ENCODE measurements around the gene INSYN2A.

INSYN2A gene, protein sequence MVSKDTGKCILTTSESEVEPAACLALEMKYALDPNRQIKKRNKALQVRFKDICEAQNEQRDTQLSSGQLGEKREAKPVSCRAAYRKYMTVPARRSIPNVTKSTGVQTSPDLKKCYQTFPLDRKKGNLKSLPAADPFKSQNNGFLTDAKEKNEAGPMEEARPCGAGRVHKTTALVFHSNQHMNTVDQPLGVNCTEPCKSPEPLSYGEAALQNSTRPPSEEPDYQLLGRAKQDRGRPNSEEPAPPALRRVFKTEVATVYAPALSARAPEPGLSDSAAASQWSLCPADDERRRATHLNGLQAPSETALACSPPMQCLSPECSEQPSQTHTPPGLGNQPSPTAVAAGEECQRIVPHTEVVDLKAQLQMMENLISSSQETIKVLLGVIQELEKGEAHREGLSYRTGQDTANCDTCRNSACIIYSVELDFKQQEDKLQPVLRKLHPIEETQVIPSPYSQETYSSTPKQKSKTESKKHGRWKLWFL

DNA sequence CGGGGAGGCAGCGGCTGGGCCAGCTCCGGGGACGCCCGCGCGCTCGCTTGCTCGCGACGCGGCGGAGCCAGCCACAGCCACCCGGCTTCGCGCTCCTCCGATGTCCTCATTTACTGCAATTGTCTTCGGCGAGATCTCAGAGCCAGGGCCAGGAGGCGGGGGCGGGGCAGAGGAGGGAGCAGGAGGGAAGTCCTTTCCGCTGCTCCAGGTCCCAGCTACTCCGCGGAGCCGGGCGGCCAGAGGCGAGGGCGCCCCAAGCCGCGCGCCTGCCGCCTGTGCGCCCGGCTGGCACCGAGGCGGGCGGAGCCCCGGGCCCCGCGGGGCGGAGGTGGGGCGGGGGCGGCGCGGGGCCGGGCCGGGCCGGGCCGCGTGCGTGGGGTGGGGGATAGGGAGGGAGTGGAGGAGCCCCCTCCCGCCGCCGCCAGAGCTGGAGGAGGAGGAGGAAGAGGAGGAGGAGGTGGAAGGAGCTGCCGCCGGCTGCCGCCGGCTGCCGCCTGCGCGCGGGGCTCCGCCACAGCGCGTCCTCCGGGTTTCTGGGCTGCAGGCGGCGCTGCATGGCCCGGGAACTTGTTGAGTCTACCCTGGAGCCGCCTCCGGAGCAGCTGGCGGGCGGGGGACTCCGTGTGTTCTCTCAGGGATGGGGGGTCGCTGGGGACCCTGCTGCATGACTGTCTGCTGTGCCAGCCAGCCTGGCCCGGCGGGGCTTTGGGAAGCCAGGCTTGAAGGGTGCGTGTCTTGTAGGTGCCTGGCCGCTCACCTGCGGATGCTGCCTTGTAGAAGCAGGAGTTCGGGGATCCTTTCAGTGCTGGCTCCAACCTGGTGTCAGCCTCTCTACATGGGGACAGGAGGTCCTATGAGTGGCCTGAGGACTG lies at the start of gene INSYN2A:
Gene INSYN2A (minus strand): TSS at position 310 of the 872 bp plus-strand sequence. CDS start 20,196 bp downstream, outside the sequence.
- in situ Hi-C loops (cut with MboI; ENCODE audit: low sequenced_read_pairs): no loop called here

DNA sequence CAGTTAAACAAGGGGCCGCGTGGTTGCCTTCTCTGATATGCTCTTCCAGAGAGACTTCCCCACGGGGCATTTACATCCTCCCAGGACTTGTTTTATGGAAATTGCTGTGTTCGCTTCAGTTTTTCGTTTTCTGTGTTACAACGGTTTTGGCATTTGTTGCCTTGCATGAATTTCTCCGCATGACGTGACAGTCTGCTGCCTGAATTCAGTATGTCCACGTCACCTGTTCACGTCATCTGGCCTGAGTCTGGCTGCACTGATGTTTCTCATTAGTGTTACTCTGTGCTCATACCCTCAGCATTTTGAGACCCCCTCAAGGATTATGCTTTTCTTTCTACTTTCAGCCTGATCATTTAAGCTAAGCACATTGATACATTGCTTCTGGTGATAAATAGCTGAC lies 49.1 kb upstream of the INSYN2A start:
- in situ Hi-C loops (cut with MboI; ENCODE audit: low sequenced_read_pairs): no loop called here

DNA sequence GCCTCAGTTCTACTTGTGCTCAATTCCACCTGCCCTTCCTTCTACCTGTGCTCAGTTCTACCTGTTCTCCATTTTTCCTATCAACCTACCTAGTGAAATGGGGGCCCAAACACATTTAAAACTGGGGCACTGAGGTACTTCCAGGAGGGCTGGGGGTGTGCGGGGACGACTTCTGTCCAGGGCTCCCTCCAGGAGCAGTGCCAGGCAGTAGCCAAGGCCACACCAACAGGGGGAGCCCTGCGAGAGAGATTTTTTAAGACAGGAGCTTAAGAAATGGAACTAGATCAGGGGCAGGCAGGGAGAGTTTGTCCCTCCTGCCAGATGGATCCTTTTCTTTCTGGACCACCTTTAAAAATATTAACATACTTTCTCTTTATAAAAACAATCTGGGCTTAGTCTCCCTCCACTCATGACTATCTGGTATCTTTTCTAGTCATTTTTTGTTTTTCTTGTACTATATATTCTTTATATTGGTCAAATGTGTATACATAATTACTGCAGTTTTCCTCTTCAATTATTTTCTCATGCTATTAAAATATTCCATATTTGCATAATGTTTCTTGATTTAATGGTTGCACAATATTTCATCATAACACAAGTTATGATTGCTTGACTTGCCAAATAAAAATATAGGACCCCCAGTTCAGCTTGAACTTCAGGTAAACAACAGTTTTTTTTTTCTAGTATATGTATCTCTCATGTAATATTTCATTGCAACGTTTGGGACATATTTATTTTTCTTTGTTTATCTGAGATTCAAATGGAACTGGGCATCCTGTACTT lies 47.3 kb upstream of the INSYN2A start:
- in situ Hi-C loops (cut with MboI; ENCODE audit: low sequenced_read_pairs): no loop called here

DNA sequence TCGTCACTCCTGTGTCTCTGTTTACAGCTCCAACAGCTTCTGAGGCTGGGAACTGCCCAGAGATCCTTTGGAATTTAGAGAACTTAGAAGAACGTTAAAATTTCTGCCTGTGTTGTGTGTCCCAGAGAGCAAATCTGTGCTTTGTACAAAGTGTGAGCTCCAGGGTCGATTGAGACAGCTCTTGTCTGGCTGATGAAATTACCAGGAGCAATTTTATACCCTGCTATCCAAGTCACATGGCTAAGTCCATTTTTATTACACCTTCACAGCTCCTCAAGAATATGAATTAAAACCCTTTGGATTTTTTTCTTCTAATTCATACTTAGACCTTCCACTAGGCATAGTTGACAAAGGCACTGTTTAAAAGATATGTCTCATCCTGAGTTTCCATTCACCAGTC lies 46.5 kb upstream of the INSYN2A start:
- in situ Hi-C loops (cut with MboI; ENCODE audit: low sequenced_read_pairs): no loop called here

DNA sequence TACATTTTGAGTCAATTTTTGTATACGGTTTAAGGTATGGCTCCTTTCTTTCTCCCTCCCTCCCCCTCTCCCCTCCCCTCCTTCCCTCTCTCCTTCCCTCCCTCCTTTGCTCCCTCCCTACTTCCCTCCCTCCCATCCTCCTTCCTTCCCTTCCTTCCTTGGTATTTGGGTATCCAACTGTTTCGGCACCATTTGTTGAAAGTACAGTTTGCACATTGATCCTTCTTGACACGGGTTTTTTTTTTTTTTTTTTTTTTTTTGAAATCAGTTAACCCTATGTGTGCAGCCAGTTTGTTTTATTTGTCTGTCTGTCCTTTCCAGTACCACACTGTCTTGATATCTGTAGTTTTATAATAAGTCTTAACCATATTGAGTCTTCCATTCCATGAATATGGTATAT lies 39.9 kb upstream of the INSYN2A start:
- in situ Hi-C loops (cut with MboI; ENCODE audit: low sequenced_read_pairs): no loop called here

DNA sequence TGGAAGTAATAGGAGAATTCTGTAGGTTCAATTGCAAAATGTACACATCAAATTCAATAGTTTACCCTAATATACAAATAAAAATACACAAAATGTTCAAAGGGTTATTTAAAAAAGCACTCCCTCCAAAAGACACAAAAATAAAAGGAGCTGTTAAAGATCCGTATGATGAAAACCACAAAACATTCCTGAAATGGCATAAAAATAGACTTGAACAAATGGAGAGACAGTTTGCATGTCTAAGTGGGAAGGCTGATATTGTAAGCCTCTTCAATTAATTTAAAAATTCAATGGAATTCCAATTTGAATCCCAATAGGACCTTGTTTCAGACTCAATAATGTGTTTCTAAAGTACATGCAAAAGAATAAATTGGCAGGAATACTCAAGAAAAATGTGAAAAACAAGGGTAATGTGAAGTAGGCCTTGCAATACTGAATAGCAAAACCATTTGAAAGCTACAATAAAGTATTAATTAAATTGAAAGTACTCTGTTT lies 38.0 kb upstream of the INSYN2A start:
- in situ Hi-C loops (cut with MboI; ENCODE audit: low sequenced_read_pairs): no loop called here

DNA sequence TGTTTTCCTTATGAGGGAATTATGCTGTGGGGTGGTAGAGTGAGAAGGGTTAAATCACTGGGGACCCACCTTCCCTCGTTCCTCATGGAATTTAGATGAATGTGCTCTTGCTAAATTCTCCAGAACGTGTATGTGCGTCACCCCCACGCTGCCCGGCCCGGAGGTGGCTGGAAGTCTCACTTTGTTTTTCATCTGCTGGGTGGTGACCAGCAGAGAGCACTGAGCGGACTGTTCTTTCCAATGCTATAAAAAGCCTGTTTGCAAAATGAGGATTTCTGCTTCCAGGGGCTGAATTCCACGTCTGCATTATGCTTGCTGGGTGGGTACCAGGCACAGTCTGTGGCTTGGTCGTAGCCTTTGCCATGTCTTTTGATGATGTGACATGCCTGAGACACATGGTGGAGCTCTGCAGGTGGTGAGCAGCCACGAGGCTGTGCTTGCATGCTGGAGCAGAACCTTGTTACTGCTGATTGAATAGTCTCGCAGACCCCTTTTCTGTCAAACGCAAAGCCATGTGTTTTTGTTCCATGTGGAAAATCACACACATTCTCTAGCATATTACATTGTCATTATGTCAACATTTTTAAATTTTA lies 31.9 kb upstream of the INSYN2A start:
- in situ Hi-C loops (cut with MboI; ENCODE audit: low sequenced_read_pairs): no loop called here

DNA sequence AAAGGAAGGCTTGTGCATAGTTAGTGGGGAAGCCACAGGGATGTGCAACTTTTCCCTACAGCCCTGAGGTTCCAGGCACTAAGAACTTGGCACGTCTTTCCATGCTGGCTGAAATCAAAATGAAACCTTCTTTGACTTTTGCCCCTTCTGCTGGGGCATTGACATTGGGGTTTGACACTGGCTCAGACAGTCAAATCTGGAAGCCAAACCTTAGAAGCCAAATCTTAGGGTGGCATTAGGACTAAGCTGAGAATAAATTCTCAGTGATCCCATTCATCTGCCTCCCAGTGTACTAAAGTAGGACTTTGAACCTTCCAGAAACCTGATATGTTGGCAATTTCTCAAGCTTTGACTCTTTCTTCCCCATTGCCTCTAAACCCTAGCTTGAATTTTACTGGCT lies 31.3 kb upstream of the INSYN2A start:
- in situ Hi-C loops (cut with MboI; ENCODE audit: low sequenced_read_pairs): no loop called here

DNA sequence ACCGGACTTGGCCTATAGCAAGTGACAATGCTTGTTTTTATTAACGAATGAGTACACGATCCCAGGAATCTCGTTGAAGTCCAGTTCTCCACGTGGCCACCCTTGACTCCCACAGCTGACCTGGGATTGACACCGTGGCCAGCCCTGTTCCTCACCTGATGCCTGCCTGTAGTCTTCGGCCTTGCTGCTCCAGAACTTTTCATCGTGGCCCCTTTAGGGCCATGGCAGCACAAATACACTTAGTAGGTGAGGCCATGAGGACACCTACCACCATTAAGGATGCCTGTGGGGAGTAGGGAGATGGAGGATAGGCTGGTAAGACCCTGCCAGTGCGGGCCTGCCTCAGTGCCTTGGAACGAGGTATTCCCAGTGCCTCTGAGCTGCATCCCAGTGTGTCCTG lies 30.6 kb upstream of the INSYN2A start:
- in situ Hi-C loops (cut with MboI; ENCODE audit: low sequenced_read_pairs): no loop called here

DNA sequence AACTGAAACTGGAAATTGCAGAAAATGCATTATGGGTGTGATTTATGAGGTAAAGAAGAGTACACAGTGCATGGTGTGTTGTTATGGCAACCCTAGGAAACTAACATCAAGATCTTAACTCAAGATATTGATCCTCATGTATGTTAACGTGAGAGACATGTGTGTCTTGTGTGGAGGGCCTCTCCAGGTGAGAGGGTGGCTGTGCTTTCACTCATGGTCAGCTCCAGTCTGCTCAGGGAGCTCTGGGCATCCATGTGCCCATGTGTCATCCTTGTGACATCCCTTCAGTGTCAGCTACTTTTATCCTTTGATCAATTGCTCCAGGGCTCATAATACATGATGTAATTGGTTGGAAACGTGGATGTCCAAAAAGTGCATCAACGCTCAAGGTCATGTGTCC lies 24.9 kb upstream of the INSYN2A start:
- in situ Hi-C loops (cut with MboI; ENCODE audit: low sequenced_read_pairs): no loop called here

DNA sequence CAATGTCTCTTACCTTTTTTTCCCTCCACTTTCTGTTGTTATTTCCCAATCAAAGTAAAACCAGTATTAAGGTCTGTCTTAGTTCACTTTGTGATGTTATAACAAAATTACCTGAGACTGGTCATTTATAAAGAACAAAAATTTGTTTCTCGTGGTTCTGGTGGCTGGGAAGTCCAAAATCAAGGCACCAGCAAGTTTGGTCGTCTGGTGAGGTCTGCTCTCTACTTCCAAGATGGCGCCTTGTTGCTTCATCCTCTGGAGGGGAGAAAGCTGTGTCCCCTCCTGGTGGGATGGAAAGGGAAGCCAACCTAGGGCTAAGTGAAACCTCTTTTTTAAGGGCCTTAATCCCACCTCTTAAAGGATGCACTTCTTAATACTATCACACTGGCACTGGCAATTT lies 22.3 kb upstream of the INSYN2A start:
- in situ Hi-C loops (cut with MboI; ENCODE audit: low sequenced_read_pairs): no loop called here

DNA sequence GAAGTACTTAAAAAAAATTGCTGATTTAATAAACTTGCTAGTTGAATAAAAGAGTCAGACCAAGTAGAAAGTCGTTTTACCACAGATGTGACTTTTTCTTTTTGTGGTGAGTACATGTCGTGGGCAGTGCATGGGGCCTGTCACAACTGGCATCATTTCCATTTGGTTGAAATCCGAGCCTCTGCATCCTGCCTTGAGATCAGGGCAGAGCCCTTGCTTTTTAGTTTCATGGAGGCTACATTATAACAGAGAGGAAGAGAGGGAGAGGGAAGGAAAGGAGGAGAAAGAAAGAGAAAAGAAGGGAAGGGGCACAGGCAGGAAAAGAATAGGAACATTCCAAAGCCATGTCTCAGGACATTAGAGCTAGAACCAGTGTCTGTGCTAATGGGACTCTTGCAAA lies 20.4 kb upstream of the INSYN2A start:
- in situ Hi-C loops (cut with MboI; ENCODE audit: low sequenced_read_pairs): no loop called here

DNA sequence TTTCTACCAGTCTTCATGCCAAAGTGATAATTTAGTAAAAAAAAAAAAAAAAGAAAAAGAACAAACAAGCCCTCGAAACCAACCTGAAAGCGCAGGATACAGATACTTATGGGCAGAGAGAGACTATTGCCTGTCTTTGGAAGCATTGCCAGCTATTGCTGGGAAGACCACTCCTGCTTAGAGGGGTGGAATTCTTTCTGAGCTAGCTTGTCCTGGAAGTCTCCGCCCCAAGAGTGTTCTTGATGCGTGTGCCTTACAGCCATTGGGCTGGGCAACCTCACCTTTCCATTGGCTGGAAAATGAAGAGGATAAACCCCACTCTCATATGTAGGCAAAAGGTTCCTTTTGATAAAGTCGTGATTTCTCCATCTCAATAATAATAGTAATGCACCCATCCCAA lies 19.9 kb upstream of the INSYN2A start:
- in situ Hi-C loops (cut with MboI; ENCODE audit: low sequenced_read_pairs): no loop called here

DNA sequence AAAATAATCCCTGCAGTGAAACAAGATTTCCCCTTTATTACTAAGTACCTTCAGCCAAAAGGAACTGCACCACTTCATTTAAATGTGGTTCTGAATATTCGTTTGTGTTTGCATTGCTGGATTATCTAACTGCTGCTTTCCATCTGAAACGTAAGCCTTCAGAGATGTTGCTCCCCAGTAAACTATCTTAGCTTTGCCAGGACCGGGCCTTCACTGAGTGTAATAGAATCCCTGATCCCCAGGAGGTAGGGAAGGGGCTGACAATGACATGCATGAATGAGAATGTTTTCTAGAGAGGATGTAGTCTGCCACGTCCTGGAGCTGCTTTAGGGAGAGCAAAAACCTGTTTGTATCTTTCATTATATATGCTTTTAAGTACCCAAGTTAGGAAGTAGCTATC lies 19.5 kb upstream of the INSYN2A start:
- in situ Hi-C loops (cut with MboI; ENCODE audit: low sequenced_read_pairs): no loop called here

DNA sequence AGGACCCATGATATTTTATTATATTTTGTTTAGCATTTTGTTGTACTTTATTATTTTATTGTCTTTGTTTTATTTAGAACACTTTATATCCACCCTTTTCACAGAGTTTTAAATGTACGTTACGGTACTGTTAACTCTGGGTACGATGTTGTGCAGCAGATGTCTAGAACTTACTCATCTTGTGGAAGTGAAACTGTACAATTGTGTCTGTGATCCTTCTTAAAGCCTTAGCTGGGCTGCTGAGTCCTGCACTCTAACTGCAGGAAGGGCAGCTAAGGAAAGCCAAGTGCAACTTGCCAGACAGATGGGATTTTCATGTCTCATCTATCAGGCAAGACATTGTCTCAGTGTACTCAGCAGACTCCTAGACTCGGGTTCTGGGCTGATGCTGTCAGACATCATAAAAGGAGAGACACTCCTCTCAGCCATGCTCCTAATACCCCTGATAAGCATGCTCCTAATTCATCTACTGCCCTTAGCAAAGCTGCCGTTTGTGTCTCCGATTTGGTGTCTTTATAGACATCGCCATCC lies 14.6 kb upstream of the INSYN2A start:
- in situ Hi-C loops (cut with MboI; ENCODE audit: low sequenced_read_pairs): no loop called here

DNA sequence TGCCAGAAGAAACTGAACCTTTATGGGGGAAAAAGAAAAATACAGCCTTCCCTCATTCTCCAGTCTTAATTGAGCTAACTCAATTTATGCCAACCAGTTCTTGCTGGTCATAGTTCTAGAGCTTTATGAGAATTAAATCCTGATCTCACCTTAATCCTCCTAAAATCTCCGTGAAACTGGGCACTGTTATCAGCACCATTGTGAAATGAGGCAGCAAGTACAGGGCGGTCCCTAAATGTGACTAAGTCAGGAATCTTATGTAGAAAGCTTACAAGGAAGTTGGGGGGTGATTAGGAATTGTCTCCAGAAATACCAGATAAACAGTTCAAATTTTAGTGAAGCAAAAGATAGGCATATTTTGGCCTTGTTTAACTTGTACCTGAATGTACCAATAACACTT lies 10.7 kb upstream of the INSYN2A start:
- in situ Hi-C loops (cut with MboI; ENCODE audit: low sequenced_read_pairs): no loop called here

DNA sequence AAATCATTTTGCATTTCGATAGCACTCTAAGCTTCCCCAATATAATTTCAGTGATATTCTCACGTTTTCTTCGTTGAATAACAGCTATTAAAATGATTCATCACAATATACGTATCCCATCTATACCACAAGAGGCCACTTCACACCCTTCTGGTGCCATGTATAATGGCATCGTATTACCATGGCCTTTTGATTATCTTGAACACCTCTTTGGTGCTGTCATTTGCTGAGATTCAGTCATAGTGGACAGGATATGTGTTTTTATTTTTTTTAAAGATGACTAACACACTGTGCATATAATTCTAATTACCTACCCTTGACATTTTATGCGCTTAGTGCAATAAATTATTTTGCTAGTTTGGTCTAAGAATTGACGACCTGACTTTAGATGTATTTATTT lies 6.7 kb upstream of the INSYN2A start:
- in situ Hi-C loops (cut with MboI; ENCODE audit: low sequenced_read_pairs): no loop called here

DNA sequence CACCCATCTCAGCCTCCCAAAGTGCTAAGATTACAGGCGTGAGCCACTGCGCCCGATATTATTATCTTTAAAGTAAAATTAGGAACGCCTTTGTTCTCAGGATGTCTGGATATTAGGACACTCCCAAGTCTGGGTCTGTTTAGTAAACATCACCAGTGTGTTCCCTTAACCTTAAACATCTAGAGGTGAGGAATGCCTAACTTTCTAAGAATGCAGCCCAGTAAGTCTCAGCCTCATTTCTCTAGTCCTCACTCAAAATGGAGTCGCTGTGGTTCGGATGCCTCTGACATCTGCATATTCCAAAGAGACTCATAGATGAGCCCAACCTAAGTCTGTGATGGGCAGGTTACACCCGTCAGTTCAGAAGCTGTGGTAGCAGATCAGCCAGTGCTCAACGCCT lies 4.3 kb upstream of the INSYN2A start:
- in situ Hi-C loops (cut with MboI; ENCODE audit: low sequenced_read_pairs): no loop called here

DNA sequence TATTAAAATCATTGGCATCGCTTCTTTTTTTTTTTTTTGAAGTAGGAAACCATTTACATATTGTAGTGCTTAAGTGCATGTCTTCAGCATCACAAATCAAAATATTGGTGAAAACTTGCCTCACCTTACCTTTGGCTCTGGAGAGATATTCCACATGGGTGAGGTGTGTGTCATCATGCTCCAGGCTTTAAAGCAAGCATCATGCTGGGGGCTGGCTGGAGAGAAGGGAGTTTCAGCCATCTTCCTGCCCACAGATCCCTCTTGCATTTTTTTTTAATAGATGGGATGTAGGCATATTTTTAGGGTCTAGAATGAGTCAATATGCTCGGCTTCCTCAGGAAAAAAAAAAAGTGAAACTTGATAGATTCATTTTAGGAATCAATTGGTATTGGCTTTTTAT lies 2.3 kb upstream of the INSYN2A start:
- in situ Hi-C loops (cut with MboI; ENCODE audit: low sequenced_read_pairs): no loop called here

DNA sequence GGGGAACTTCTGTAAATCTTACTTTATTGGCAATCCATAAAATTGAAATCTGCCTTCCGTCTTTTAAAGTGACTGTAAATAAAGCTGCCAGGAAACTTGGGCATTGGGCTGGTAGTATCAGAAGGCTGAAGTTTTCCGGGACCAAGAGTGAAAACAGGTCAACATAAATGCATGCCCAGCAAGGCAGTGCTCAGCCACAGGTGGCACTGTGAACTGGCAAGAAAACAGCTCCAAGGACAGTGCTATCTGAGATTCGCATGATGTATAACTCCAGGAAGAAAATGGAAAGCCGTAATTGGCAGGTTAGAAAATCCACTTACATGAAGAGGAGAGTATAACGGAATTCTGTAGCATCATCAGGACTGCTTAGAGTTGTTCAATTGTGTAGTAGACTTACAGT lies 1.9 kb upstream of the INSYN2A start:
- in situ Hi-C loops (cut with MboI; ENCODE audit: low sequenced_read_pairs): no loop called here

DNA sequence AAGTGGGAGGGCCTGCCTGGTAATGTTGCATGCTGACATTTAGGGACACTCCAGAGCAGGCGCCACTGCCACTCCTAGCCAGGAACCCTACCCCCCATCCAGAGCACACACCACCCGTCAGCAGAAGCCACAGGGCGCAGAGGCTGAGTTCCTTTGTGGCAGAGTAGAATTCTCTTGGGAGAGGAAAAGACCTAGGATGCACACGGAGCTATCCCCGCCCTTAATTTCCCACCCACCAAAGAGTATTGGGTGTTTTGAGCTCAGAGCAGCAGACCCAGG lies 702 bp upstream of the INSYN2A start:
- in situ Hi-C loops (cut with MboI; ENCODE audit: low sequenced_read_pairs): no loop called here
